Caco-2 (cell line): ENCODE data around the gene ADGRV1. TPM values are rescaled to one million over a fixed set of nuclear protein-coding genes. Genes with fewer than 3 reads are reported as not detected.

Experiments used
- BruUV-seq: library from RNA; stranded (reverse); fragments of 400-500 nt; replicated peaks from 2 replicates; lab custom pipeline; 2021; lab: Mats Ljungman, UMichigan
- CTCF ChIA-PET: fragments of 300-600 bp; sonication (Branson Sonifier 250); formaldehyde crosslinking; loops from one replicate; lab custom pipeline; 2022; ENCODE audit warnings: antibody characterized with exemption; lab: Charles Lee
- POLR2A ChIA-PET: fragments of 300-600 bp; sonication (Branson Sonifier 250); formaldehyde crosslinking; loops from one replicate; lab custom pipeline; 2022; ENCODE audit warnings: antibody characterized with exemption; lab: Charles Lee
- DNase-seq, 2 experiments: peaks; one replicate each; pipeline versions ENCODE4 v3.0.0 to v3.0.0-alpha.2; 2020 to 2022
- H3K27me3 ChIP-seq: replicated peaks from 2 replicates; pipeline ENCODE4 v1.6.0; 2011; ENCODE audit warnings: low read length; ENCODE audit not compliant: control insufficient read depth, insufficient read depth
- H3K36me3 ChIP-seq: 2 replicates; pipeline ENCODE4 v1.5.1; 2011; ENCODE audit warnings: low read length; ENCODE audit not compliant: control insufficient read depth, insufficient read depth
- H3K4me1 ChIP-seq: fragments of 250-450 bp; sonication (Bioruptor Pico); 2 replicates; pipeline ENCODE4 v1.5.1; 2020; ENCODE audit warnings: mild to moderate bottlenecking
- H3K4me3 ChIP-seq: 2 replicates; pipeline ENCODE4 v1.5.1; 2011; ENCODE audit warnings: low read depth, mild to moderate bottlenecking, control low read depth, low read length
- H3K9me3 ChIP-seq: fragments of 250-450 bp; sonication (Bioruptor Pico); 2 replicates; pipeline ENCODE4 v1.5.1; 2020; ENCODE audit warnings: mild to moderate bottlenecking, moderate library complexity
- H3K27ac Mint-ChIP-seq: one replicate; pipeline ENCODE4 v1.8.0; 2022; ENCODE audit warnings: mixed read lengths; ENCODE audit not compliant: unreplicated experiment
- H3K27me3 Mint-ChIP-seq: one replicate; pipeline ENCODE4 v1.8.0; 2022; ENCODE audit warnings: mixed read lengths; ENCODE audit not compliant: insufficient read depth, unreplicated experiment
- H3K36me3 Mint-ChIP-seq: one replicate; pipeline ENCODE4 v1.8.0; 2022; ENCODE audit warnings: mild to moderate bottlenecking, mixed read lengths; ENCODE audit not compliant: insufficient read depth, unreplicated experiment
- H3K4me1 Mint-ChIP-seq: one replicate; pipeline ENCODE4 v1.8.0; 2022; ENCODE audit warnings: low read depth, mixed read lengths; ENCODE audit not compliant: unreplicated experiment
- H3K4me3 Mint-ChIP-seq: one replicate; pipeline ENCODE4 v1.8.0; 2022; ENCODE audit warnings: mild to moderate bottlenecking, moderate library complexity, mixed read lengths; ENCODE audit not compliant: unreplicated experiment
- H3K9me3 Mint-ChIP-seq: one replicate; pipeline ENCODE4 v1.8.0; 2022; ENCODE audit warnings: mixed read lengths; ENCODE audit not compliant: unreplicated experiment
- intact Hi-C: fragments of 100-400 bp; cut with micrococcal nuclease; formaldehyde crosslinking; loops from one replicate; pipeline ENCODE4 v1.10.0; 2022; ENCODE audit not compliant: unreplicated experiment
- total RNA-seq: library from RNA; stranded (reverse); gene quantifications from 2 replicates; pipeline ENCODE4 v1.2.3, GENCODE V29; 2022
- TF ChIP-seq, protein P1 (sequence below), 2 experiments: fragments of 200-600 bp in 1 of 2; IDR thresholded peaks; 1 replicate in 1 of 2; 2 replicates in 1 of 2; pipeline versions ENCODE4 v1.5.1 to v1.8.0; 2011 to 2022; ENCODE audit warnings: antibody characterized with exemption in 1 of 2, control low read depth in 1 of 2, inconsistent platforms in 1 of 2, low read depth in 1 of 2, low read length in 1 of 2, mild to moderate bottlenecking in 1 of 2, moderate library complexity in 1 of 2; ENCODE audit not compliant: insufficient read depth in 1 of 2, severe bottlenecking in 1 of 2, unreplicated experiment in 1 of 2

Gene ADGRV1
- total RNA-seq, 1 experiment from 2014 or later, result 23.2 TPM

DNA sequence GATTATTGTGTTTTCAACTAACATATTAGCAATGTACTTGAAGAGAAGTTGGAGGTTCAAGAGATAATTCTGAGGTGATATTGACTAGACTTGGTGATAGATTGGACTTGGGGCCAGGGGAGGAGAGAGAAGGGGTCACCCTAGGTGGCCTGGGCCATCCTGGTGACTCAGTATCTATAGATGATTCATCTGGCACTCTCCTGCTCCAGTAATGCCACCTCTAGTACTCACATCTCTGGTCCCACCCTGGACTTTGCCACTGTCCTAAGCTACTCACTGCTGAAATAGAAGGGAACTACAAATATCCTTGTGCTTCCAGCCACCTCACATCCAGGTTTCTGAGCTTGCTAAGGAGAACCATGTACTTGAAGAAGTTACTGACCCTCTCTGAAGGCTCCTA is 574.6 kb downstream of the ADGRV1 start:
- ChIA-PET CTCF (interaction anchor here (0.6 kb wide), 1 partner anchor 20 kb away, joined by 3 read pairs; no protein-coding TSS in a partner anchor), POLR2A (no interaction called here)
- H3K36me3 ChIP-seq, result no peaks in the 10 kb centered on the region
- Mint-ChIP-seq H3K27ac (no peak overlapping the region), H3K9me3 (no peaks in the 10 kb centered on the region), H3K27me3 (no peaks in the 10 kb centered on the region), H3K4me3 (no peak overlapping the region), H3K4me1 (peaks cover 7% of the 10 kb centered on the region), H3K36me3 (no peaks in the 10 kb centered on the region)
- H3K9me3 ChIP-seq, result no peaks in the 10 kb centered on the region
- no peaks in the 10 kb centered on the region for H3K27me3 ChIP-seq
- no peak for DNase-seq
- TF ChIP-seq, protein P1, sequence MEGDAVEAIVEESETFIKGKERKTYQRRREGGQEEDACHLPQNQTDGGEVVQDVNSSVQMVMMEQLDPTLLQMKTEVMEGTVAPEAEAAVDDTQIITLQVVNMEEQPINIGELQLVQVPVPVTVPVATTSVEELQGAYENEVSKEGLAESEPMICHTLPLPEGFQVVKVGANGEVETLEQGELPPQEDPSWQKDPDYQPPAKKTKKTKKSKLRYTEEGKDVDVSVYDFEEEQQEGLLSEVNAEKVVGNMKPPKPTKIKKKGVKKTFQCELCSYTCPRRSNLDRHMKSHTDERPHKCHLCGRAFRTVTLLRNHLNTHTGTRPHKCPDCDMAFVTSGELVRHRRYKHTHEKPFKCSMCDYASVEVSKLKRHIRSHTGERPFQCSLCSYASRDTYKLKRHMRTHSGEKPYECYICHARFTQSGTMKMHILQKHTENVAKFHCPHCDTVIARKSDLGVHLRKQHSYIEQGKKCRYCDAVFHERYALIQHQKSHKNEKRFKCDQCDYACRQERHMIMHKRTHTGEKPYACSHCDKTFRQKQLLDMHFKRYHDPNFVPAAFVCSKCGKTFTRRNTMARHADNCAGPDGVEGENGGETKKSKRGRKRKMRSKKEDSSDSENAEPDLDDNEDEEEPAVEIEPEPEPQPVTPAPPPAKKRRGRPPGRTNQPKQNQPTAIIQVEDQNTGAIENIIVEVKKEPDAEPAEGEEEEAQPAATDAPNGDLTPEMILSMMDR (IDR thresholded peaks at IDR 0.05; ENCODE audit: insufficient read depth in 1 of 2, low read depth in 1 of 2, low read length in 1 of 2, severe bottlenecking in 1 of 2, unreplicated experiment in 1 of 2), result no peak
- no TSS peak for BruUV-seq
- intact Hi-C loops, result no loop called here
- H3K4me3 ChIP-seq, result no peak overlapping the region
- H3K4me1 ChIP-seq, result peaks cover 9% of the 10 kb centered on the region

GRCh38 chr5:91135475-91136248 is 577.1 kb downstream of the ADGRV1 start:
- H3K9me3 Mint-ChIP-seq, result no peaks in the 10 kb centered on the region
- TF ChIP-seq, protein P1 (IDR thresholded peaks at IDR 0.05; ENCODE audit: insufficient read depth in 1 of 2, low read depth in 1 of 2, low read length in 1 of 2, severe bottlenecking in 1 of 2, unreplicated experiment in 1 of 2), result no peak
- H3K4me3 Mint-ChIP-seq, result no peak overlapping the region
- peaks cover 15% of the 10 kb centered on the region for H3K4me1 Mint-ChIP-seq
- intact Hi-C loops, result no loop called here
- no TSS peak for BruUV-seq
- Histone ChIP-seq H3K4me3 (no peak overlapping the region), H3K27me3 (no peaks in the 10 kb centered on the region), H3K36me3 (no peaks in the 10 kb centered on the region), H3K9me3 (no peaks in the 10 kb centered on the region), H3K4me1 (peaks cover 9% of the 10 kb centered on the region)
- no peaks in the 10 kb centered on the region for H3K36me3 Mint-ChIP-seq
- ChIA-PET POLR2A (no interaction called here), CTCF (no interaction called here)
- H3K27ac Mint-ChIP-seq, result peak overlapping the region; percentile 8
- DNase-seq, result no peak
- H3K27me3 Mint-ChIP-seq, result no peaks in the 10 kb centered on the region

- H3K36me3 Mint-ChIP-seq, result no peaks in the 10 kb centered on the region
- TF ChIP-seq, protein P1 (IDR thresholded peaks at IDR 0.05; ENCODE audit: insufficient read depth in 1 of 2, low read depth in 1 of 2, low read length in 1 of 2, severe bottlenecking in 1 of 2, unreplicated experiment in 1 of 2), result no peak
- no peak overlapping the region for H3K4me3 Mint-ChIP-seq
- no peaks in the 10 kb centered on the region for H3K27me3 Mint-ChIP-seq
- peaks cover 15% of the 10 kb centered on the region for H3K4me1 Mint-ChIP-seq
- DNase-seq, result no peak
- intact Hi-C loops, result no loop called here
- ChIA-PET POLR2A (no interaction called here), CTCF (no interaction called here)
- Histone ChIP-seq H3K27me3 (no peaks in the 10 kb centered on the region), H3K9me3 (no peaks in the 10 kb centered on the region), H3K4me3 (no peak overlapping the region), H3K4me1 (peaks cover 9% of the 10 kb centered on the region), H3K36me3 (no peaks in the 10 kb centered on the region)
- no peak overlapping the region for H3K27ac Mint-ChIP-seq
- H3K9me3 Mint-ChIP-seq, result no peaks in the 10 kb centered on the region
- no TSS peak for BruUV-seq
Measured at GRCh38 chr5:91136271-91136670, 577.7 kb downstream of the ADGRV1 start.
